ENCODE data around the gene SKAP1. TPM values are rescaled to one million over a fixed set of nuclear protein-coding genes. Genes with fewer than 3 reads are reported as not detected.

SKAP1 gene
- total and polyA plus RNA-seq, 2 experiments from 2014 or later: 0.27 TPM; not detected in 1

DNA sequence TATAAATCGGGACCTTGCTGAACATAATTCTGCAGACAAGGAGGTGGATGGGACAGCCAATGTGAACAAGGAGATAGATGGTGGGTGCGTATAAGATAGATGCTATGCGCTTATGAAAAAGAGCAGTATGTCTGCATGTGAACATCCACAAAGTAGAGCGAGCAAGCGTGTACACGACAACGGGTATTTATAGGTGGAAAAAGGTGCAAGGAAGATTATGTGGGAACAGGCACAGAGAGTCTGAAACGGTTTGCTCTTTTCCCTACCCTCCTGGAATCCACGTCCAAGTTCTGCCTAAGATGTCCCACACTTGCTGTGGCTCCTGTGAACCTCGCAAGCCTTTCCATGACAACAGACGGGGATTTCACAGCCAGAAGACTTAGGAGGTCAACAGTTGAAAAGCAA is 279.4 kb downstream of the SKAP1 start (continued):
- TF ChIP-seq ZNF462 (CRISPR knock-in tag; IDR thresholded peaks at IDR 0.05) (no peak), CREB1 (CRISPR knock-in tag; IDR thresholded peaks at IDR 0.05; ENCODE audit: low read depth) (no peak), POLR2AphosphoS5 (IDR thresholded peaks at IDR 0.05; ENCODE audit: low read depth) (no peak), EZH2 (IDR thresholded peaks at IDR 0.05; ENCODE audit: low read depth, unreplicated experiment) (no peak), EZH2phosphoT487 (IDR thresholded peaks at IDR 0.05; ENCODE audit: unreplicated experiment) (no peak), STAT1 (IDR thresholded peaks at IDR 0.05; ENCODE audit: unreplicated experiment) (no peak)
- TF ChIP-seq, protein P1, sequence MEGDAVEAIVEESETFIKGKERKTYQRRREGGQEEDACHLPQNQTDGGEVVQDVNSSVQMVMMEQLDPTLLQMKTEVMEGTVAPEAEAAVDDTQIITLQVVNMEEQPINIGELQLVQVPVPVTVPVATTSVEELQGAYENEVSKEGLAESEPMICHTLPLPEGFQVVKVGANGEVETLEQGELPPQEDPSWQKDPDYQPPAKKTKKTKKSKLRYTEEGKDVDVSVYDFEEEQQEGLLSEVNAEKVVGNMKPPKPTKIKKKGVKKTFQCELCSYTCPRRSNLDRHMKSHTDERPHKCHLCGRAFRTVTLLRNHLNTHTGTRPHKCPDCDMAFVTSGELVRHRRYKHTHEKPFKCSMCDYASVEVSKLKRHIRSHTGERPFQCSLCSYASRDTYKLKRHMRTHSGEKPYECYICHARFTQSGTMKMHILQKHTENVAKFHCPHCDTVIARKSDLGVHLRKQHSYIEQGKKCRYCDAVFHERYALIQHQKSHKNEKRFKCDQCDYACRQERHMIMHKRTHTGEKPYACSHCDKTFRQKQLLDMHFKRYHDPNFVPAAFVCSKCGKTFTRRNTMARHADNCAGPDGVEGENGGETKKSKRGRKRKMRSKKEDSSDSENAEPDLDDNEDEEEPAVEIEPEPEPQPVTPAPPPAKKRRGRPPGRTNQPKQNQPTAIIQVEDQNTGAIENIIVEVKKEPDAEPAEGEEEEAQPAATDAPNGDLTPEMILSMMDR (conservative IDR thresholded peaks at IDR 0.05; ENCODE audit: low read depth in 2 of 2): no peak

GRCh38 chr17:48149787-48150463 is 280.1 kb downstream of the SKAP1 start:
- Histone ChIP-seq H3K9me2 (ENCODE audit: insufficient read depth) (no peaks in the 10 kb centered on the region), H3K4me1 (ENCODE audit: insufficient read depth) (peaks cover 24% of the 10 kb centered on the region), H3K4me3 (no peak overlapping the region), H3K36me3 (ENCODE audit: insufficient read depth) (no peaks in the 10 kb centered on the region), H2AFZ (no peak overlapping the region), H3K4me2 (peak overlapping the region; percentile 28), H3K79me2 (replicated peaks; ENCODE audit: insufficient read depth) (no peaks in the 10 kb centered on the region), H3F3A (replicated peaks; ENCODE audit: low read depth) (no peaks in the 10 kb centered on the region; the same call in 1 of the 2 replicates), H3K27me3 (ENCODE audit: insufficient read depth) (no peaks in the 10 kb centered on the region), H3K27ac (ENCODE audit: low read depth) (no peak overlapping the region), H4K20me1 (replicated peaks; ENCODE audit: insufficient read depth) (no peaks in the 10 kb centered on the region)
- Mint-ChIP-seq H3K4me1 (peaks cover 41% of the 10 kb centered on the region), H3K36me3 (ENCODE audit: low read depth) (no peaks in the 10 kb centered on the region), H3K9me3 (no peaks in the 10 kb centered on the region), H3K27ac (no peak overlapping the region), H3K27me3 (ENCODE audit: insufficient read depth, low read depth, poor library complexity) (peaks cover 11% of the 10 kb centered on the region), H3K4me3 (no peak overlapping the region)
- DNase-seq (ENCODE audit: low spot score) (no peak), ATAC-seq (no peak)
- TF ChIP-seq JUNB (IDR thresholded peaks at IDR 0.05; ENCODE audit: unreplicated experiment): no peak

All from GM23338 (cell line).